Astrocyte of the spinal cord (primary cell): ENCODE data around the gene SMOC2.

Experiments
- DNase-seq: peaks from one replicate; pipeline ENCODE4 v3.0.0; 2011; ENCODE audit warnings: low read depth, low spot score
- H3K4me3 ChIP-seq: 2 replicates; pipeline ENCODE4 v1.5.1; 2011; ENCODE audit warnings: low read depth, mild to moderate bottlenecking, low read length, moderate library complexity
- in situ Hi-C: cut with HindIII; loops from 2 replicates; pipeline ENCODE4 v1.10.0; 2017; ENCODE audit warnings: low sequenced_read_pairs
- TF ChIP-seq, protein P1 (sequence below): IDR thresholded peaks from 2 replicates; pipeline ENCODE4 v1.5.1; 2012; ENCODE audit warnings: low read depth, mild to moderate bottlenecking, low read length, inconsistent platforms

SMOC2 gene

GRCh38 chr6:168410554-168411011 lies 30.4 kb upstream of the SMOC2 start:
- in situ Hi-C loops, result no loop called here
- no peak overlapping the region for H3K4me3 ChIP-seq
- TF ChIP-seq, protein P1, sequence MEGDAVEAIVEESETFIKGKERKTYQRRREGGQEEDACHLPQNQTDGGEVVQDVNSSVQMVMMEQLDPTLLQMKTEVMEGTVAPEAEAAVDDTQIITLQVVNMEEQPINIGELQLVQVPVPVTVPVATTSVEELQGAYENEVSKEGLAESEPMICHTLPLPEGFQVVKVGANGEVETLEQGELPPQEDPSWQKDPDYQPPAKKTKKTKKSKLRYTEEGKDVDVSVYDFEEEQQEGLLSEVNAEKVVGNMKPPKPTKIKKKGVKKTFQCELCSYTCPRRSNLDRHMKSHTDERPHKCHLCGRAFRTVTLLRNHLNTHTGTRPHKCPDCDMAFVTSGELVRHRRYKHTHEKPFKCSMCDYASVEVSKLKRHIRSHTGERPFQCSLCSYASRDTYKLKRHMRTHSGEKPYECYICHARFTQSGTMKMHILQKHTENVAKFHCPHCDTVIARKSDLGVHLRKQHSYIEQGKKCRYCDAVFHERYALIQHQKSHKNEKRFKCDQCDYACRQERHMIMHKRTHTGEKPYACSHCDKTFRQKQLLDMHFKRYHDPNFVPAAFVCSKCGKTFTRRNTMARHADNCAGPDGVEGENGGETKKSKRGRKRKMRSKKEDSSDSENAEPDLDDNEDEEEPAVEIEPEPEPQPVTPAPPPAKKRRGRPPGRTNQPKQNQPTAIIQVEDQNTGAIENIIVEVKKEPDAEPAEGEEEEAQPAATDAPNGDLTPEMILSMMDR, result no peak
- DNase-seq, result no peak

DNA sequence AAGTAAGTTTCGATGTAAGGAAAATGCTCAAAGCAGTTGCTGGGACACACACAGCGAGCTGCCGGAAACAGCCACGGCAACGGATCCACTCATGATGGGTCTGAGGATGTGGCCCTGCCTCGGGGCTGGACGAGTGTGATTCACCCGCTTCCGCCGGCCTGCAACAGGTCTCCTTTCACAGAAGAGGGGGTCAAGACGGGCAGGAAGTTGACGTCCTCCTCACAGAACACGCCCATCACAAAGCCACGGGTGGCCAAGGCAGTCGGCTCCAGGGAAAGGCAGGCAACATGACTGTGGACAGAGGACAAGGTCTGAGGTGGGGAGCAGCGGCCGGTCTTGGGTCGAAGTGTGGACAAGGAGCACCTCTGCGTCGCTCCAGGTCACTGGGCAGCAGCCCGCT lies 29.9 kb upstream of the SMOC2 start:
- TF ChIP-seq, protein P1, result no peak
- in situ Hi-C loops, result no loop called here

GRCh38 chr6:168411793-168412192 lies 29.2 kb upstream of the SMOC2 start:
- TF ChIP-seq, protein P1, result no peak
- in situ Hi-C loops, result no loop called here
- DNase-seq, result no peak
- no peak overlapping the region for H3K4me3 ChIP-seq

More for the DNA sequence above, 29.9 kb upstream of the SMOC2 start:
- no peak for DNase-seq
- no peak overlapping the region for H3K4me3 ChIP-seq

DNA sequence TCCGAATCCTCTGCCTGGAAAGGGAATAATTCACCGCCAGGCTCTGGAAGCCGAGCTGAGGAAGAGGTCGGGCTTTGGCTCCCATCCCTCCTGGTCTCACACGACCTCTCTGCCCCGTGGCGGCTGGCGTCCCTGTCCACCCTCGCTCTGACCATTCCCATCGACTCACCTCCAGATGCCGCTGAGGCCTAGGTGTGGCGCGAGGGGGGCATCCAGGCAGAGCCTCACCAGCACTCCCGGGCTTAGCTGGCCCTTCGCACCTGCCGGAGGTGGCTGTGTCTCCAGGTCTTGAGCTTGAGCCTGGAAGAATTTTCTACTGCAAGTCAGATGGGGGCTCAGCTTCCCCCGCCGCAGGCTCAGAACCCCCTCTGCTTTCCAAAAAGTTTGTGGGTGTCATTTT lies 28.5 kb upstream of the SMOC2 start:
- TF ChIP-seq, protein P1, result no peak
- in situ Hi-C loops, result no loop called here
- DNase-seq, result no peak
- H3K4me3 ChIP-seq, result no peak overlapping the region

DNA sequence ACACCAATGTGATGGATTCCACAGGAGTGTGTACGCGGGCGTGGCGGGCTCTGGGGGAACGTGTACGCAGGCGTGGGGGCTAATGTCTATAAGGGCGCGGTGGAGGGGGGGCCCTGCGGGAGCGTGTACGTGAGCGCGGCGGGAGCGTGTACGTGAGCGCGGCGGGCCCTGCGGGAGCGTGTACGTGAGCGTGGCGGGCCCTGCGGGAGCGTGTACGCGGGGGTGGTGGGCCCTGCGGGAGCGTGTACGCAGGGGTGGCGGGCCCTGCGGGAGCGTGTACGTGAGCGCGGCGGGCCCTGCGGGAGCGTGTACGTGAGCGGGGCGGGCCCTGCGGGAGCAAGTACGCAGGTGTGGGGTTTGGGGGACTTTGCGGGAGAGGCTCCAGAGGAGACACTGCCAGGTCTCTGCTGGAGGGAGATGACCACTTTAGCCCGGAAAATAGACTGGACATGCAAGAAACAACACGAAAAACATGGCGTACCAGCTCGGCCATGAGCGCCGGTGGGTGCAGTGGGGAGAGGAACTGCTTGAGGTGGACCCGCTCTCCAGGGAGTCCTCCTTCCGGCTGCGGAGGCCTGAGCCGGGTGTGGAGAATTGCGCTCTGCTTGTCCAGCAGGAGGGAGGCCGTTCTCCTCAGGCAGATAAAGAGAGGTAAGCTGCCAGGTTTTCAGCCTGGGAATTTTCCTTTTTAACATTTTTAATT lies 27.8 kb upstream of the SMOC2 start:
- H3K4me3 ChIP-seq, result no peak overlapping the region
- DNase-seq, result no peak
- in situ Hi-C loops, result no loop called here
- TF ChIP-seq, protein P1, result no peak

- TF ChIP-seq, protein P1, result no peak
- in situ Hi-C loops, result no loop called here
- no peak for DNase-seq
Observed at GRCh38 chr6:168413856-168414255, 27.1 kb upstream of the SMOC2 start.

More at GRCh38 chr6:168413856-168414255, 27.1 kb upstream of the SMOC2 start:
- H3K4me3 ChIP-seq, result no peak overlapping the region
